Sigmoid colon (tissue), 7 donors: Measurements from ENCODE around the gene KAT2B. TPM values are rescaled to one million over a fixed set of nuclear protein-coding genes. Genes with fewer than 3 reads are reported as not detected.

ENCODE experiments used
- polyA plus RNA-seq, 3 donors: library from polyadenylated mRNA; stranded (reverse); fragments of 200-250 nt; gene quantifications; one replicate each; pipeline ENCODE4 v1.2.3, GENCODE V29; 2013
- small RNA-seq, 3 donors: library from RNA; depleted of rRNA; stranded (forward); fragments of <200 nt; gene quantifications; one replicate each; pipeline ENCODE3, GENCODE V24; 2016
- total RNA-seq, 4 donors: library from RNA; depleted of rRNA; stranded (reverse); fragments of >200 nt; gene quantifications; one replicate each; pipeline ENCODE4 v1.1.0, GENCODE V29; 2016
- donor health status: healthy with polysubstance abuse.
- donor health status: Bipolar disorder and iron deficiency.
- donor health status: healthy.

Gene KAT2B
- total and polyA plus RNA-seq, 7 donors, result 10.8 to 49.2 (median 27.2) TPM

Small RNAs within 50 kb of the gene (small RNA-seq; reads per million reads assigned to genes)
- gene MIR3135A, result 0 to 0.11 (median 0) reads per million in 3 donors
- gene RNU4-85P, result 0 reads per million in 3 donors
- gene RPL39P18, result 0 reads per million in 3 donors

Other genes starting within 250 kb of the KAT2B start
- gene EFHB, start 106.2 kb upstream of the KAT2B start, total RNA-seq, result 1 to 10 TPM in 1 of 4 donors, under 1 TPM in 2, not detected in 1; 0.41 to 2.9 (median 0.82) TPM
- under 1 TPM in 2 of 3 donors, not detected in 1; 0.46 to 0.47 TPM for gene EFHB, start 106.2 kb upstream of the KAT2B start, polyA plus RNA-seq
- 10 to 100 TPM; 61.4 to 65.3 (median 64.1) TPM for gene RAB5A, start 93.3 kb upstream of the KAT2B start, total RNA-seq
- gene RAB5A, start 93.3 kb upstream of the KAT2B start, polyA plus RNA-seq, result 10 to 100 TPM; 28.0 to 48.8 (median 38.4) TPM
- gene PP2D1, start 28.2 kb upstream of the KAT2B start, total RNA-seq, result not detected
- not detected for gene PP2D1, start 28.2 kb upstream of the KAT2B start, polyA plus RNA-seq
- 1 to 10 TPM in 1 of 4 donors, under 1 TPM in 1, not detected in 2; 0.16 to 1.4 TPM for gene SGO1, start 145.8 kb downstream of the KAT2B start, total RNA-seq
- gene SGO1, start 145.8 kb downstream of the KAT2B start, polyA plus RNA-seq, result 1 to 10 TPM in 2 of 3 donors, under 1 TPM in 1; 0.60 to 4.8 (median 2.3) TPM